Measurements from ENCODE around the gene ARL17B.
"Not testable (repeated sequence)": the region's sequence is repeated elsewhere in the genome, so short reads cannot be mapped to it uniquely, and the experiment has no call there.

The ARL17B gene

GRCh38 chr17:46361755-46362154 is at the start of gene ARL17B:
TSS of gene ARL17B (minus strand) at chr17:46361766. CDS start at chr17:46358397, 3,369 bp downstream.
- peak; percentile 29 for DNase-seq (ENCODE audit: low read depth)

GRCh38 chr17:46409864-46410263 is 48.3 kb upstream of the ARL17B start:
- not testable (repeated sequence) for DNase-seq (ENCODE audit: low read depth)

- not testable (repeated sequence) for DNase-seq (ENCODE audit: low read depth)
Observed at GRCh38 chr17:46407155-46407554, 45.6 kb upstream of the ARL17B start.

- DNase-seq (ENCODE audit: low read depth), result not testable (repeated sequence)
Observed at GRCh38 chr17:46401033-46401787, 39.6 kb upstream of the ARL17B start.

- not testable (repeated sequence) for DNase-seq (ENCODE audit: low read depth)
Observed at GRCh38 chr17:46400543-46400942, 39.0 kb upstream of the ARL17B start.

- DNase-seq (ENCODE audit: low read depth), result not testable (repeated sequence)
Observed at GRCh38 chr17:46399993-46400392, 38.4 kb upstream of the ARL17B start.

- DNase-seq (ENCODE audit: low read depth), result not testable (repeated sequence)
Observed at GRCh38 chr17:46396292-46396691, 34.7 kb upstream of the ARL17B start.

GRCh38 chr17:46393702-46394101 is 32.1 kb upstream of the ARL17B start:
- DNase-seq (ENCODE audit: low read depth), result not testable (repeated sequence)

GRCh38 chr17:46385491-46385890 is 23.9 kb upstream of the ARL17B start:
- not testable (repeated sequence) for DNase-seq (ENCODE audit: low read depth)

GRCh38 chr17:46383118-46383517 is 21.6 kb upstream of the ARL17B start:
- DNase-seq (ENCODE audit: low read depth), result not testable (repeated sequence)

- not testable (repeated sequence) for DNase-seq (ENCODE audit: low read depth)
Observed at GRCh38 chr17:46373418-46373817, 11.9 kb upstream of the ARL17B start.

GRCh38 chr17:46372236-46373229 is 11.0 kb upstream of the ARL17B start:
- DNase-seq (ENCODE audit: low read depth), result not testable (repeated sequence)

- DNase-seq (ENCODE audit: low read depth), result not testable (repeated sequence)
Observed at GRCh38 chr17:46367520-46367919, 6.0 kb upstream of the ARL17B start.

- DNase-seq (ENCODE audit: low read depth), result not testable (repeated sequence)
Observed at GRCh38 chr17:46361145-46361735, 326 bp downstream of the ARL17B start.

- DNase-seq (ENCODE audit: low read depth), result not testable (repeated sequence)
Observed at GRCh38 chr17:46353856-46354255, 7.7 kb downstream of the ARL17B start.

GRCh38 chr17:46349060-46349459 is 12.5 kb downstream of the ARL17B start:
- DNase-seq (ENCODE audit: low read depth), result not testable (repeated sequence)

- not testable (repeated sequence) for DNase-seq (ENCODE audit: low read depth)
Observed at GRCh38 chr17:46348345-46348744, 13.2 kb downstream of the ARL17B start.

- DNase-seq (ENCODE audit: low read depth), result not testable (repeated sequence)
Observed at GRCh38 chr17:46342131-46342530, 19.4 kb downstream of the ARL17B start.

GRCh38 chr17:46341220-46341619 is 20.3 kb downstream of the ARL17B start:
- DNase-seq (ENCODE audit: low read depth), result not testable (repeated sequence)

- DNase-seq (ENCODE audit: low read depth), result not testable (repeated sequence)
Observed at GRCh38 chr17:46294831-46295230, 66.7 kb downstream of the ARL17B start, which contains the start of gene LRRC37A. TSS of gene LRRC37A (plus strand) at chr17:46295131. CDS start at chr17:46295134, 3 bp downstream.

GRCh38 chr17:46291618-46292017 is 69.9 kb downstream of the ARL17B start:
- DNase-seq (ENCODE audit: low read depth), result not testable (repeated sequence)

Measured in stimulated activated CD8-positive, alpha-beta memory T cell treated with anti-CD3 and anti-CD28 coated beads, Interleukin-4, amount 100 ng/mL, for 24 hours (primary cell).